HuH-7.5 (cell line): ENCODE measurements around the gene FTSJ3.
"Not testable (repeated sequence)": the region's sequence is repeated elsewhere in the genome, so short reads cannot be mapped to it uniquely, and the experiment has no call there.

Source experiments
- DNase-seq: peaks from one replicate; pipeline ENCODE4 v3.0.0; 2011; ENCODE audit warnings: low spot score

FTSJ3 gene

GRCh38 chr17:63826468-63827001 lies 928 bp downstream of the FTSJ3 start:
- DNase-seq, result no peak

DNA sequence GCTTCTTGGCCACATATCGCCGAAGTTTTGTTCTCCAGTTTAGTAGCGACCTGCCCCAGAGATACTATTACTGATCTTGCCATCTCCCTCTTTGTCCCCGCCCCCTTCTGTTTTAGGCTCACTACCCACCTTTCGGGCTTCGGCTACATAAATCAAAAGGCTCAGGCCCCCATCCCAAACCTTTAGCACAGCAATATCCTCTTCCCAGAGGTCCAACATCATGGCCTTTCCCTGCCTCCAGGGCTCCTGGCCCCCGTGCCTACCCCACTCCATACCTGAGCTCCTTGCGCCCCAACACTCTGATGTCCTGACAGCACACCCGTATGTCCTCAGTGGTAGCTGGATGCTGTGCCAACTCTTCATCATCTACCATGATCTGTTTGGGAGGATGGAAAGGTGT lies 3.1 kb downstream of the FTSJ3 start:
- no peak for DNase-seq

GRCh38 chr17:63823659-63824331 lies 3.7 kb downstream of the FTSJ3 start:
- DNase-seq, result no peak

- DNase-seq, result no peak
Observed at GRCh38 chr17:63822537-63822936, 4.9 kb downstream of the FTSJ3 start.

DNA sequence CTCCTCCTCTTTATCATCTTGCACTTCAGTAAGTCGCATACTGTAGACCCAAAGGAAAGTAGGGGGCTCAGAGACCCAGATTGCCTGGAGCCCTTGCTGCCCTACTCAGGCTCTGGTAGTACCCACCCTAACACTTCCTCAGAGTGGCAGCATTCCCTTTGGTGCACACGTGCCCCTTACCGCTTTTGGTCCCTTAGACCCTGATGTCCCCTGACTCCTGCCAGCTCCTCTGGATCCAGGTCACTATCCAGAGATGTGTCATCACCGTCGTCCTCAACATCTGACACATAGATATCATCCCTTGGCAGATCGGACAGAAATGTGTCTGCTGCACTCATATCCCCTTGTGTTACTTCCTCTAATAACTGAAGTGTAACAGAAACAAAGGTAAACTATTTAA lies 5.7 kb downstream of the FTSJ3 start:
- no peak for DNase-seq

DNA sequence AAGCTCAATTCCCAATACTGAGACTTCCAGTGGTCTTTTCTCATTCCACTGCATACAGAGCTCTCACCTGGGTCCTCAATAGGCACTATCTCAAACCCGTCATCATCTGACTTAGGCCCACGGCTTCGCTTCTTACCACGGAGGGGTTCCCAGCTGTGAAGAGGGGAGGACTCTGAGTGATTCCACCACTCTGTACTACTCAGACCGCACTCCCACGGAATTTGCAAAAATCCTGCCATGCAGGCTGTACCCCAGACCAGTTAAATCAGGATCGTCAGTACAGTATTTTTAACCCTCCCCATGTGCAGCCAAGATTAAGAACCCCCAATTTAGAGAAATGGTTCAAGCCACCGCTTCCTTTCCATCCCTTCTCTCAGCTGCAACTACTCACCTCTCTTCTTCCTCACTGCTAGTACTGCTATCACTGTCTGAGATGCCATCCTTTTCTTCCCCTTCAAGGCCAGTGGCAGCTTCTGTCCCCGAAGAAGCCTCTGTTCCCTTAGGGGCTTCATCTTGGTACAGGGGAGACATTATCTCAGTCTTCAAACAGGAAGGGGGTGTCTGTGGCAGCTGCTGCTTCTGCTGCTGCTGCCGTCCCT lies 6.4 kb downstream of the FTSJ3 start:
- no peak for DNase-seq

- no peak for DNase-seq
Observed at GRCh38 chr17:63819585-63820537, 7.6 kb downstream of the FTSJ3 start.

DNA sequence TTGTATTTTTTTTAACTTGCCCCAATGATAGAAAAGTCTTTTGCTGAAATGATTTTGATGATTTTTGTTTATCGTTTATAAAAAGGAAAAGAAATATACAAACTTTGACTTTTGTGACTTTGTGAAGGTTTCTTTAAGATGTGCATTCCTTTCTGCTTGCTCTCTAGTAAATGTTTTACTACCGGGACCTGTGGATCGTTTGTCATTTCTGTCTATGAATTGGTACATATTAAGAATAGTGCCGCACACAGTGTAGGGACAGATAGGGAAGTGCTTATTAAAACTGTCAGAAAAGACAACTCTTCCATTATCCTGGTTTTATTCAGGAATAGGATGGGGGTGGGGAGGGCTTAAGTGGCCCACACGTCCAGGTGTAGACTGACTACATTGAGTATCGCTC lies 8.3 kb downstream of the FTSJ3 start:
- DNase-seq, result no peak

GRCh38 chr17:63817736-63818385 lies 9.6 kb downstream of the FTSJ3 start:
- no peak for DNase-seq

- DNase-seq, result no peak
Observed at GRCh38 chr17:63816669-63817068, 10.8 kb downstream of the FTSJ3 start.

DNA sequence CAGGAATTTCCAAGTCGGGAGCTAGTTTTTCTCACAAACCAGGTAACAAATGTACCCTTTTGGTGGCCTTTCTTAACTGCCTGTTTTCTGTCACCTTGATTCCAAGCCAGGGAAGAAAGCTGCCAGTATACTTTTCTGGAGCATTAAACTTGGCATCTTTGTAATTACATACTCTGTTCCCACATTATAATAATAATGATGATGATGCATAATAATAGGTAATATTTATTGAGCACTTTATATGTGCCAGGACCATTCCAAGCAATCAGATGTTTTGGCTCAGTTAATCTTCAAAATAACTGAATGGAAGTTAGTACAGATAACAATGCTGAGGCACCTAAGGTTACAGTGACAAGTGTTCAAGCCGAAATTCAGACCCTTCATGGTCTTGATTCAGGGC lies 11.3 kb downstream of the FTSJ3 start:
- no peak for DNase-seq

- DNase-seq, result no peak
Observed at GRCh38 chr17:63809970-63810369, 17.5 kb downstream of the FTSJ3 start.

DNA sequence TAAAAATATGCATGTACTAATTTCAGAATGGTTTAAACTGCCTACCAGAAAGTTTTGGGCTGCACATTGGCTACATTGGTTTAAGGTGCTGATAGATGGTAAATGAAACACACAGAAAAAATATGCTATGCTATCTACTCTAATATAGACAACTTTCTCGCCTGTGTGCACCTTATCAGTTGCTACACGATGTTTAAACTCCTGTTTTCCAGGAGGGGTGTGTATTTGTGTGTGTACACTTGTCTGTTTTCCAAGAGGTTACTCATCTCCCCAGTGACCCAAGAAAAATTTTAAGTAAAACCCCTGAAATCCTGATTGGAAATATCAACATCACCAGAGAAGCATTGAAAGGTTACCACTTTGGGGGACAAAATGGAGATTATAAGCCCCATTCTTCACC lies 21.9 kb downstream of the FTSJ3 start:
- no peak for DNase-seq

GRCh38 chr17:63804328-63804727 lies 23.1 kb downstream of the FTSJ3 start:
- no peak for DNase-seq

GRCh38 chr17:63800783-63801182 lies 26.7 kb downstream of the FTSJ3 start:
- no peak for DNase-seq

- no peak for DNase-seq
Observed at GRCh38 chr17:63798572-63799106, 28.8 kb downstream of the FTSJ3 start.

- DNase-seq, result not testable (repeated sequence)
Observed at GRCh38 chr17:63796375-63796774, 31.1 kb downstream of the FTSJ3 start.

DNA sequence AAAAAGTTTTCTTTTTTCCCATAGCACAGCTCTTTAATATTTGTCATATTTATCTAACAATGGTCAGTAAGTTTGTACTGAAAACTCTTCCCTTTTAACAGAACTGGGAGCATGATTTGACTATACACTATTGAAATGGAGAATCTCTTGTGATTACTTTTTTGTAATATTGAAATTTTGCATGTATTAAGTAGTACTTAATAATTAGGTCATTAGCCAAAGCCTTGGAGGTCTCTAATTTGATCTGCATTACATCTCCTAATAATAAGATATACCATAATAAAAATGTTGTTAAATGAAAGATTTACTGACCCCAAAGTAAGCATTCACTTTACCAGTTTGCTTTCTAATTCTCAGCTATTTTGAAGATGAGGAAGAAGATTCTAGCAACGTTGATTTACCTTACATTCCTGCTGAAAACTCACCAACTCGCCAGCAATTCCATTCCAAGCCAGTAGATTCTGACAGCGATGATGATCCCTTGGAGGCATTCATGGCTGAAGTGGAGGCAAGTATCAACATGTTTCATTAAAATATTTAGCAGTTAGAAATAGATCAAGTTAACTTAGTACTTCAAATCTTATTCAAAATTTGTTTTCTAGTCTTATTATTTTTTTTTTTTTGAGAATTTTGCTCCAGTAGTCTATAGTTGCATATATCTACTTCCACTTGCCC lies 35.3 kb downstream of the FTSJ3 start:
- DNase-seq, result no peak

DNA sequence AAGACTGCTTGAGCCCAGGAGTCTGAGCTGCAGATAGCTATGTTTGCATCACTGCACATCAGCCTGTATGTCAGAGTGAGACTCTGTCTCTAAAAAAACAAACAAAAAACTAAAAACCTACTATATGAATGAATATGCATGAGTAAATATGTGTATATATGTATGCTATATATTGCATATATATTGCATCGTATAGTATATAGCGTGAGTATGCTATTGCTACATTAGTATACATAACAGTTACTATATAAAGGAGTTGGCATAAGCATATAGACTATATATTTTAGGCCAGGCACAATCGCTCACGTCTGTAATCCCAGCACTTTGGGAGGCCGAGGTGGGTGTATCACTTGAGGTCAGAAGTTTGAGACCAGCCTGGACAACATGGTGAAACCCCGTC lies 37.4 kb downstream of the FTSJ3 start:
- DNase-seq, result no peak

GRCh38 chr17:63786971-63787711 lies 40.3 kb downstream of the FTSJ3 start:
- no peak for DNase-seq

- no peak for DNase-seq
Observed at GRCh38 chr17:63786117-63786516, 41.3 kb downstream of the FTSJ3 start.
